HG02798 (cell line): Measurements from ENCODE around the gene CLDN2.
"Not testable (repeated sequence)": the region's sequence is repeated elsewhere in the genome, so short reads cannot be mapped to it uniquely, and the experiment has no call there.

Experiments used
- ATAC-seq: cut with Tn5 transposase; IDR thresholded peaks from one replicate; pipeline ENCODE4 v1.9.1; 2021; ENCODE audit warnings: mild to moderate bottlenecking; ENCODE audit not compliant: unreplicated experiment, poor library complexity

The CLDN2 gene

DNA sequence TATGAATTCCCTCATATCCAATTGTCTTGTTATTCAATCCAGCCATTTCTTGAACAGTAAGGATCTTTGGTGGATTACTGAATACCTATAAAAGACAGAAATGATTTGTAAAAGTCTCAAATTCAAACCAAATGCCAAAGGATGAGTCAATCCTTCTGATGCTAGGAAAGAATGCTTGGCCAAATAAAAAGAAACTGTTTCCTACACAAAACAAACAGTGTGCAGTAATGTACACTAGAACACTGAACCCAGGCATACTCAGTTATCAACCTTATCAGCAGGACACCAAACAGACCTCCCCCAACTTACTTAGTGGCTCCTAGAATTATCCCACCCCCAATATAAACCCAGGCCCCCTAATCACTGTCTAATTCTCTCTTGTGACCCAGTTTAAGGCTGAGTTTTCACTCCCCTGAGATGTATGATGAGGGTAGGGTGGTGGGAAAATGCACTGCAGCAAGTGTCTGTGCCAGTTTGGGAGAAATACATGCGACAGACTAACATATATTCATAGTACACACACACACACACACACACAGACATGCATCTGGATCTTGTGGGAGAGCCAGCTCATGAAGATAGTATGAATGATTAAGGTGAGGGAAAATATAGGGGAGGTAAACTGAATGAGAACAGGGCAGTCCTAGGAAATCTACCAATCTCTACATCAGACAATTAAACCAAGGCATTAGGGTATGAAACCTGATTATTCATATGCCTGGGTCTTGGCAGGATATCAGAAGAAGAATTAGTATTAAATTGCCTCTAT is 35.0 kb downstream of the CLDN2 start:
- no peak for ATAC-seq

GRCh38 chrX:106957856-106958255 is 37.7 kb downstream of the CLDN2 start:
- ATAC-seq, result no peak

DNA sequence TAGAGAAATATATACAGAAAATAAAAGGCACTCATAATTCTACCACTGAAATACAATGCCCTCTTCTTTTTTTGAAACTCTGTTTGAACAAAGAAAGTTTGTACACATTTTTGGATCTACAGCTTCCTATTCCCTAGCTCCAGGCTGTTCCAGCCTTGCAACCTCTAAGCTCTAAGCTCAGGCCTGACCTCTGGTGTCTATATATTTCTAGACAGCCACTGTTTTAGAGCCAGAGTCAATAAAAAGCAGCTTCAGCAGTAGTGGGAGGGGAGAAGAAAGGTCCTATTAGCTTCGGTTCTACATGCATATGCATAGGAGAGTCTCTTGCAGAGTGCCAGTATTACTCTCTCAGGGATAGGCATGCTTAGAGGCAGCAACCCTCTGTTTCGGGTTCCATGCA is 39.7 kb downstream of the CLDN2 start:
- ATAC-seq, result no peak

DNA sequence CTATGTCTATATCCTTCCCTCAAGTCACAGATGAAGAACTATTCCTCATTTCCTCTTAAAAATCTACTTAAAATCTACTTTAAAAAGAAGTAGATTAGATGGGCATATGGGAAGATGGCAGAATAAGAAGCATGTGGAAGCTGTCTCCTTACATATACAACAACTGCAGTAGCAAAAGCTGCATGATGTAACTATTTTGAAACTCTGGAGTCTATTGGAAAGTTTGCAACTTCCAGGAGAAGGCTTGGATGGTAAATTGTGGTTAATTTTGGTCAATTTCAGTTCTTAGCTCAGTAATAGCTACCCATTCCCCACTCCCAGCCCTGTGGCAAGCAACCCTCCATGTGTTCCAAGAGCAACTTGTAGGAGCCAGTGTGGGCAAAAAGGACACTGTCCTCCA is 42.9 kb downstream of the CLDN2 start:
- no peak for ATAC-seq

- ATAC-seq, result no peak
Measured at GRCh38 chrX:106964290-106964689, 44.1 kb downstream of the CLDN2 start.

GRCh38 chrX:106966547-106966946 is 46.3 kb downstream of the CLDN2 start:
- not testable (repeated sequence) for ATAC-seq

GRCh38 chrX:106972896-106973295 is 52.7 kb downstream of the CLDN2 start:
- no peak for ATAC-seq

GRCh38 chrX:106973433-106974149 is 53.4 kb downstream of the CLDN2 start:
- ATAC-seq, result no peak

DNA sequence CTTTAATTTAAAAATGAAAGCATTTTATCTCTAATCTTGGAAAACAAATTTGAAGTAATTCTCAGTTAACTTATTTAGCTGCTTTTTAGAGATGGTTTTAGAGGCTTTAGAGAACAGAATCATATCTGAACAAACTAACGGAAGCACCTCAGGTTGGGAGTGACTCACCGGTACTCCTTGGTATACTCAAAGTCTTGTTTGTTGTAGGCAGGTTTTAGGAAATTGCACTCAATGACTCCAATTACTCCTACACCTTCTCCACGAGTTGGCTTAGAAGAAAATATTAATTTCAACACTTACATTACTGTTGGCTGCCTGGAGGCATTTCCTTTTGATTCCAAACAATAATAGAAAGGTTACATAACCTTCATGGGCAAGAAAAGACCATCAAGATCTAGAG is 56.2 kb downstream of the CLDN2 start:
- no peak for ATAC-seq
